Thyroid gland (tissue), 4 donors: ENCODE data around the gene DIRAS1.

Experiments
- POLR2A ChIP-seq, 2 donors: fragments of 450-650 bp; IDR thresholded peaks; one replicate each; pipeline ENCODE4 v1.6.1; 2017; ENCODE audit warnings: antibody characterized with exemption in 2 of 2, mild to moderate bottlenecking in 2 of 2, moderate library complexity in 1 of 2
- TF ChIP-seq, protein P1 (sequence below), 6 experiments: fragments of 200-600 bp in 3 of 6; fragments of 450-650 bp in 3 of 6; sonication (generic) in 3 of 6; IDR thresholded peaks; one replicate each; pipeline ENCODE4 v1.5.1; 2016 to 2019; ENCODE audit warnings: antibody characterized with exemption in 6 of 6, mild to moderate bottlenecking in 2 of 6, inconsistent platforms in 1 of 6, moderate library complexity in 1 of 6

- TF ChIP-seq, protein P1, sequence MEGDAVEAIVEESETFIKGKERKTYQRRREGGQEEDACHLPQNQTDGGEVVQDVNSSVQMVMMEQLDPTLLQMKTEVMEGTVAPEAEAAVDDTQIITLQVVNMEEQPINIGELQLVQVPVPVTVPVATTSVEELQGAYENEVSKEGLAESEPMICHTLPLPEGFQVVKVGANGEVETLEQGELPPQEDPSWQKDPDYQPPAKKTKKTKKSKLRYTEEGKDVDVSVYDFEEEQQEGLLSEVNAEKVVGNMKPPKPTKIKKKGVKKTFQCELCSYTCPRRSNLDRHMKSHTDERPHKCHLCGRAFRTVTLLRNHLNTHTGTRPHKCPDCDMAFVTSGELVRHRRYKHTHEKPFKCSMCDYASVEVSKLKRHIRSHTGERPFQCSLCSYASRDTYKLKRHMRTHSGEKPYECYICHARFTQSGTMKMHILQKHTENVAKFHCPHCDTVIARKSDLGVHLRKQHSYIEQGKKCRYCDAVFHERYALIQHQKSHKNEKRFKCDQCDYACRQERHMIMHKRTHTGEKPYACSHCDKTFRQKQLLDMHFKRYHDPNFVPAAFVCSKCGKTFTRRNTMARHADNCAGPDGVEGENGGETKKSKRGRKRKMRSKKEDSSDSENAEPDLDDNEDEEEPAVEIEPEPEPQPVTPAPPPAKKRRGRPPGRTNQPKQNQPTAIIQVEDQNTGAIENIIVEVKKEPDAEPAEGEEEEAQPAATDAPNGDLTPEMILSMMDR (IDR thresholded peaks at IDR 0.05): no peak
- no peak for TF ChIP-seq POLR2A (IDR thresholded peaks at IDR 0.05)
These were observed 41.8 kb upstream of the DIRAS1 start for GRCh38 chr19:2762783-2763496.
